IMR-90 (cell line): ENCODE measurements around the gene RELCH. TPM values are rescaled to one million over a fixed set of nuclear protein-coding genes. Genes with fewer than 3 reads are reported as not detected.

Experiments used
- ATAC-seq: fragments of 200-7000 bp; cut with Tn5 transposase; 2 replicates; pipeline ENCODE4 v1.9.1; 2020; ENCODE audit warnings: low read depth, mild to moderate bottlenecking, moderate library complexity
- BruUV-seq: library from RNA; stranded (reverse); fragments of 400-500 nt; replicated peaks from 2 replicates; lab custom pipeline; 2021; lab: Mats Ljungman, UMichigan
- CTCF ChIA-PET: fragments of 300-600 bp; formaldehyde crosslinking; extraction: SDS; loops from one replicate; lab custom pipeline; 2021; ENCODE audit warnings: antibody characterized with exemption; lab: Yijun Ruan, JAX
- POLR2A ChIA-PET: fragments of 300-600 bp; sonication (Branson Sonifier 250); formaldehyde crosslinking; loops from one replicate; lab custom pipeline; 2022; ENCODE audit warnings: antibody characterized with exemption; ENCODE audit not compliant: unreplicated experiment; lab: Charles Lee
- DNase-seq: peaks from one replicate; pipeline ENCODE4 v3.0.0; 2013
- H2AFZ ChIP-seq: replicated peaks from 2 replicates; pipeline ENCODE3; 2013; ENCODE audit warnings: low read length, mild to moderate bottlenecking; ENCODE audit not compliant: poor library complexity
- H2AK5ac ChIP-seq: 2 replicates; pipeline ENCODE4 v1.6.1; 2013; ENCODE audit warnings: low read depth, low read length, inconsistent platforms
- H2AK9ac ChIP-seq: replicated peaks from 2 replicates; pipeline ENCODE3; 2013; ENCODE audit warnings: mild to moderate bottlenecking, low read depth, low read length, moderate library complexity; ENCODE audit not compliant: poor library complexity
- H2BK120ac ChIP-seq: 2 replicates; pipeline ENCODE4 v1.6.1; 2013; ENCODE audit warnings: low read depth, low read length, inconsistent platforms
- H2BK15ac ChIP-seq: 3 replicates; pipeline ENCODE4 v1.6.1; 2013; ENCODE audit warnings: low read depth, low read length, inconsistent platforms
- H2BK20ac ChIP-seq: 2 replicates; pipeline ENCODE4 v1.6.1; 2013; ENCODE audit warnings: low read depth, mild to moderate bottlenecking, inconsistent platforms, low read length, moderate library complexity
- H2BK5ac ChIP-seq: 2 replicates; pipeline ENCODE4 v1.6.1; 2013; ENCODE audit warnings: mild to moderate bottlenecking, low read depth, low read length, inconsistent platforms; ENCODE audit not compliant: poor library complexity, severe bottlenecking
- H3K14ac ChIP-seq: replicated peaks from 2 replicates; pipeline ENCODE4 v1.6.1; 2013; ENCODE audit warnings: low read depth, low read length, inconsistent platforms
- H3K18ac ChIP-seq: 2 replicates; pipeline ENCODE4 v1.6.1; 2013; ENCODE audit warnings: low read depth, low read length, control low read depth
- H3K23ac ChIP-seq: 2 replicates; pipeline ENCODE4 v1.6.1; 2013; ENCODE audit warnings: low read depth, low read length, inconsistent platforms
- H3K27ac ChIP-seq: 2 replicates; pipeline ENCODE4 v1.5.1; 2013; ENCODE audit warnings: mild to moderate bottlenecking, control low read depth, low read length; ENCODE audit not compliant: insufficient read depth
- H3K27me3 ChIP-seq: 2 replicates; pipeline ENCODE4 v1.6.1; 2013; ENCODE audit warnings: low read length; ENCODE audit not compliant: control insufficient read depth, insufficient read depth
- H3K36me3 ChIP-seq: 2 replicates; pipeline ENCODE4 v1.6.1; 2013; ENCODE audit warnings: low read length, mixed read lengths; ENCODE audit not compliant: control insufficient read depth, insufficient read depth
- H3K4ac ChIP-seq: 2 replicates; pipeline ENCODE4 v1.6.1; 2013; ENCODE audit warnings: low read depth, low read length, inconsistent platforms
- H3K4me1 ChIP-seq: 2 replicates; pipeline ENCODE4 v1.6.1; 2013; ENCODE audit warnings: low read length, mixed read lengths; ENCODE audit not compliant: control insufficient read depth, insufficient read depth
- H3K4me2 ChIP-seq: 2 replicates; pipeline ENCODE4 v1.6.1; 2013; ENCODE audit warnings: low read depth, mild to moderate bottlenecking, control low read depth, low read length, moderate library complexity
- H3K4me3 ChIP-seq: 2 replicates; pipeline ENCODE4 v1.5.1; 2013; ENCODE audit warnings: low read depth, mild to moderate bottlenecking, control low read depth, low read length, moderate library complexity; ENCODE audit not compliant: insufficient read depth
- H3K56ac ChIP-seq: 2 replicates; pipeline ENCODE4 v1.6.1; 2013; ENCODE audit warnings: low read length, inconsistent platforms; ENCODE audit not compliant: insufficient read depth; ENCODE audit errors: extremely low read depth
- H3K79me1 ChIP-seq, 2 experiments: 2 replicates each; pipeline ENCODE4 v1.6.1; 2013; ENCODE audit warnings: low read length in 2 of 2, inconsistent platforms in 1 of 2, low read depth in 1 of 2
- H3K9ac ChIP-seq: 2 replicates; pipeline ENCODE4 v1.6.1; 2013; ENCODE audit warnings: low read depth, low read length, control low read depth
- H3K9me1 ChIP-seq: 2 replicates; pipeline ENCODE4 v1.6.1; 2013; ENCODE audit warnings: low read length, inconsistent platforms; ENCODE audit not compliant: insufficient read depth
- H3K9me3 ChIP-seq: 2 replicates; pipeline ENCODE4 v1.6.1; 2013; ENCODE audit warnings: low read length; ENCODE audit not compliant: control insufficient read depth, insufficient read depth
- H4K20me1 ChIP-seq: 2 replicates; pipeline ENCODE4 v1.6.1; 2013; ENCODE audit warnings: low read length, inconsistent platforms; ENCODE audit not compliant: insufficient read depth
- H4K5ac ChIP-seq: 2 replicates; pipeline ENCODE4 v1.6.1; 2013; ENCODE audit warnings: mild to moderate bottlenecking, low read depth, low read length, control low read depth
- H4K8ac ChIP-seq, 2 experiments: 2 replicates each; pipeline ENCODE4 v1.6.1; 2013; ENCODE audit warnings: low read depth in 2 of 2, low read length in 2 of 2, control low read depth in 1 of 2, inconsistent platforms in 1 of 2
- H4K91ac ChIP-seq: 2 replicates; pipeline ENCODE4 v1.6.1; 2013; ENCODE audit warnings: low read depth, low read length, inconsistent platforms; ENCODE audit not compliant: insufficient read depth
- ELK1 ChIP-seq: fragments of 150-350 bp; IDR thresholded peaks from 2 replicates; pipeline ENCODE4 v1.6.1; 2016; ENCODE audit warnings: low read depth, mild to moderate bottlenecking, low read length, moderate library complexity, borderline replicate concordance
- RAD21 ChIP-seq: IDR thresholded peaks from 2 replicates; pipeline ENCODE4 v1.6.1; 2012; ENCODE audit warnings: low read length, improper control_type of control experiment
- SMC3 ChIP-seq: fragments of 150-350 bp; IDR thresholded peaks from 2 replicates; pipeline ENCODE4 v1.6.1; 2016; ENCODE audit warnings: low read depth, mild to moderate bottlenecking, antibody characterized with exemption, low read length, moderate library complexity
- WGBS, 2 experiments: methylation state at CpG; one replicate each; pipeline versions ENCODE4 v1.1.5 to v1.1.7; 2013; ENCODE audit warnings: missing lambda C conversion rate in 2 of 2; ENCODE audit not compliant: insufficient read length in 1 of 2; ENCODE audit errors: extremely low coverage in 2 of 2; 5-methylcytosine and 5-hydroxymethylcytosine counted together
- dilution Hi-C: fragments of 300-500 bp; cut with HindIII; formaldehyde crosslinking; loops from one replicate; pipeline ENCODE4 v1.14.3; 2018; ENCODE audit warnings: low sequenced_read_pairs; ENCODE audit not compliant: unreplicated experiment
- in situ Hi-C: fragments of 300-500 bp; cut with MboI; formaldehyde crosslinking; loops from 3 replicates; pipeline ENCODE4 v1.14.3; 2019; ENCODE audit warnings: low sequenced_read_pairs, inconsistent platforms, mixed read lengths
- intact Hi-C: fragments of 100-400 bp; cut with micrococcal nuclease; formaldehyde crosslinking; loops from 2 replicates; pipeline ENCODE4 v1.10.0; 2022
- polyA plus RNA-seq, 3 experiments: library from polyadenylated mRNA; depleted of rRNA; stranded (reverse); fragments of >200 nt; gene quantifications; 2 replicates each; pipeline ENCODE4 v1.2.3, GENCODE V29; 2012; ENCODE audit warnings: low replicate concordance in 1 of 3
- total RNA-seq: library from RNA; depleted of rRNA; stranded (reverse); fragments of >200 nt; gene quantifications from 2 replicates; pipeline ENCODE4 v1.2.3, GENCODE V29; 2012
- TF ChIP-seq, protein P1 (sequence below): conservative IDR thresholded peaks from 2 replicates; pipeline ENCODE4 v1.5.1; 2012; ENCODE audit warnings: mild to moderate bottlenecking, low read depth, low read length, improper control_type of control experiment

Gene RELCH
- total and polyA plus RNA-seq, 2 of the 4 experiments (the other 2 are of a cell fraction): 14.4 to 52.5 TPM

GRCh38 chr18:62249478-62250097, 62.5 kb downstream of the RELCH start:
- ATAC-seq: peak; percentile 73
- WGBS, 2 experiments: no CpG with 5 or more reads among the region's 3 CpGs
- in situ Hi-C loops: loop anchor here (5.0 kb wide), 1 partner anchor 62 kb away; the partner anchor contains the start of genes PIGN and RELCH

More at GRCh38 chr18:62249478-62250097, 62.5 kb downstream of the RELCH start:
- Histone ChIP-seq H3K4me2 (no peak overlapping the region), H3K79me1 (no peaks in the 10 kb centered on the region), H2BK15ac (no peak overlapping the region), H4K8ac (no peak overlapping the region), H3K27ac (no peak overlapping the region), H3K14ac (no peak overlapping the region), H3K4me1 (no peaks in the 10 kb centered on the region), H3K9me1 (no peaks in the 10 kb centered on the region), H3K23ac (no peak overlapping the region), H3K4ac (no peak overlapping the region), H3K9ac (no peak overlapping the region), H3K36me3 (0 out of 2 replicates have a peak, but pooled peaks cover 1% of the 10 kb centered on the region), H2AFZ (no peak overlapping the region), H3K9me3 (no peaks in the 10 kb centered on the region), H3K27me3 (no peaks in the 10 kb centered on the region), H4K20me1 (no peaks in the 10 kb centered on the region), H2AK5ac (no peak overlapping the region), H2BK20ac (no peak overlapping the region), H3K56ac (no peak overlapping the region), H2BK5ac (no peak overlapping the region), H2AK9ac (no peak overlapping the region), H4K91ac (no peak overlapping the region), H4K5ac (no peak overlapping the region), H3K4me3 (no peak overlapping the region), H3K18ac (no peak overlapping the region), H2BK120ac (no peak overlapping the region)
- dilution Hi-C loops (no loop called here), intact Hi-C loops (loop anchor here (1.0 kb wide), 2 partner anchors 62 to 66 kb away; partner anchors contain the start of genes PIGN and RELCH)
- TF ChIP-seq ELK1 (no peak), SMC3 (peak; percentile 67), RAD21 (peak; percentile 59)
- TF ChIP-seq, protein P1, sequence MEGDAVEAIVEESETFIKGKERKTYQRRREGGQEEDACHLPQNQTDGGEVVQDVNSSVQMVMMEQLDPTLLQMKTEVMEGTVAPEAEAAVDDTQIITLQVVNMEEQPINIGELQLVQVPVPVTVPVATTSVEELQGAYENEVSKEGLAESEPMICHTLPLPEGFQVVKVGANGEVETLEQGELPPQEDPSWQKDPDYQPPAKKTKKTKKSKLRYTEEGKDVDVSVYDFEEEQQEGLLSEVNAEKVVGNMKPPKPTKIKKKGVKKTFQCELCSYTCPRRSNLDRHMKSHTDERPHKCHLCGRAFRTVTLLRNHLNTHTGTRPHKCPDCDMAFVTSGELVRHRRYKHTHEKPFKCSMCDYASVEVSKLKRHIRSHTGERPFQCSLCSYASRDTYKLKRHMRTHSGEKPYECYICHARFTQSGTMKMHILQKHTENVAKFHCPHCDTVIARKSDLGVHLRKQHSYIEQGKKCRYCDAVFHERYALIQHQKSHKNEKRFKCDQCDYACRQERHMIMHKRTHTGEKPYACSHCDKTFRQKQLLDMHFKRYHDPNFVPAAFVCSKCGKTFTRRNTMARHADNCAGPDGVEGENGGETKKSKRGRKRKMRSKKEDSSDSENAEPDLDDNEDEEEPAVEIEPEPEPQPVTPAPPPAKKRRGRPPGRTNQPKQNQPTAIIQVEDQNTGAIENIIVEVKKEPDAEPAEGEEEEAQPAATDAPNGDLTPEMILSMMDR: peak; percentile 67
- peak; percentile 83 for DNase-seq
- CTCF ChIA-PET: interaction anchor here (0.6 to 1.7 kb wide), 10 partner anchors 9 to 927 kb away, joined by 3 to 9 read pairs (median 4); no protein-coding TSS in a partner anchor
- POLR2A ChIA-PET: no interaction called here
- BruUV-seq: no TSS peak
